ENCODE results near the gene PEX11A. TPM values are rescaled to one million over a fixed set of nuclear protein-coding genes. Genes with fewer than 3 reads are reported as not detected.

Gene PEX11A
- total RNA-seq, 1 donor from 2014 or later: 13.4 TPM

- intact Hi-C loops (cut with DNase I): no loop called here
- DNase-seq (no peak), ATAC-seq (ENCODE audit: poor library complexity) (peak; percentile 96)
Observed at GRCh38 chr15:89680282-89680873, 10.2 kb downstream of the PEX11A start.

GRCh38 chr15:89679212-89679611 lies 11.3 kb downstream of the PEX11A start, which contains the start of gene PLIN1:
TSS of gene PLIN1 (minus strand) at chr15:89679367. CDS start at chr15:89677489, 1,878 bp downstream.
- no peak for ATAC-seq (ENCODE audit: poor library complexity)
- intact Hi-C loops (cut with DNase I): no loop called here

GRCh38 chr15:89677381-89677780 lies 13.2 kb downstream of the PEX11A start:
- ATAC-seq (ENCODE audit: poor library complexity) (no peak), DNase-seq (no peak)
- intact Hi-C loops (cut with DNase I): no loop called here

More at GRCh38 chr15:89679212-89679611, 11.3 kb downstream of the PEX11A start, which contains the start of gene PLIN1:
- no peak for DNase-seq

GRCh38 chr15:89675606-89676005 lies 14.9 kb downstream of the PEX11A start:
- ATAC-seq (ENCODE audit: poor library complexity) (no peak), DNase-seq (no peak)
- intact Hi-C loops (cut with DNase I): no loop called here

- DNase-seq (no peak), ATAC-seq (ENCODE audit: poor library complexity) (no peak)
- intact Hi-C loops (cut with DNase I): no loop called here
Observed at GRCh38 chr15:89674526-89674925, 16.0 kb downstream of the PEX11A start.

- DNase-seq: no peak
- intact Hi-C loops (cut with DNase I): no loop called here
- ATAC-seq (ENCODE audit: poor library complexity): no peak
Observed at GRCh38 chr15:89673165-89673512, 17.4 kb downstream of the PEX11A start.

- peak; percentile 5 for ATAC-seq (ENCODE audit: poor library complexity)
- no peak for DNase-seq
Observed at GRCh38 chr15:89672221-89673164, 18.1 kb downstream of the PEX11A start.

GRCh38 chr15:89671687-89672086 lies 18.9 kb downstream of the PEX11A start:
- DNase-seq (no peak), ATAC-seq (ENCODE audit: poor library complexity) (no peak)
- intact Hi-C loops (cut with DNase I): no loop called here

More at GRCh38 chr15:89672221-89673164, 18.1 kb downstream of the PEX11A start:
- intact Hi-C loops (cut with DNase I): no loop called here

- intact Hi-C loops (cut with DNase I): no loop called here
- no peak for ATAC-seq (ENCODE audit: poor library complexity)
- DNase-seq: no peak
Observed at GRCh38 chr15:89670971-89671560, 19.5 kb downstream of the PEX11A start.

- intact Hi-C loops (cut with DNase I): no loop called here
- no peak for DNase-seq
- ATAC-seq (ENCODE audit: poor library complexity): no peak
Observed at GRCh38 chr15:89669941-89670340, 20.6 kb downstream of the PEX11A start.

- no peak for ATAC-seq (ENCODE audit: poor library complexity)
- no peak for DNase-seq
- intact Hi-C loops (cut with DNase I): no loop called here
Observed at GRCh38 chr15:89669309-89669865, 21.2 kb downstream of the PEX11A start.

- intact Hi-C loops (cut with DNase I): no loop called here
- ATAC-seq (ENCODE audit: poor library complexity) (no peak), DNase-seq (no peak)
Observed at GRCh38 chr15:89668171-89668570, 22.4 kb downstream of the PEX11A start.

GRCh38 chr15:89667706-89667960 lies 22.9 kb downstream of the PEX11A start:
- intact Hi-C loops (cut with DNase I): no loop called here
- DNase-seq (no peak), ATAC-seq (ENCODE audit: poor library complexity) (no peak)

GRCh38 chr15:89666858-89667705 lies 23.5 kb downstream of the PEX11A start:
- ATAC-seq (ENCODE audit: poor library complexity) (no peak), DNase-seq (no peak)
- intact Hi-C loops (cut with DNase I): no loop called here

GRCh38 chr15:89666184-89666857 lies 24.2 kb downstream of the PEX11A start:
- intact Hi-C loops (cut with DNase I): no loop called here
- ATAC-seq (ENCODE audit: poor library complexity) (peak; percentile 12), DNase-seq (no peak)

- intact Hi-C loops (cut with DNase I): no loop called here
- DNase-seq: peak; percentile 82
- peak; percentile 78 for ATAC-seq (ENCODE audit: poor library complexity)
Observed at GRCh38 chr15:89665449-89666181, 24.9 kb downstream of the PEX11A start.

Data from Right ventricle myocardium superior (tissue), 1 donor.